ENCODE data around the gene ALDH1L1.

Gene ALDH1L1

GRCh38 chr3:126113238-126113555 is 67.2 kb downstream of the ALDH1L1 start:
- Histone ChIP-seq H3K4me1 (ENCODE audit: low read length) (no peaks in the 10 kb centered on the region), H3K4me3 (ENCODE audit: low read length) (no peak overlapping the region), H3K9me3 (replicated peaks; ENCODE audit: insufficient read depth, low read length) (no peaks in the 10 kb centered on the region), H3K27ac (ENCODE audit: low read length) (no peak overlapping the region), H4K20me1 (ENCODE audit: insufficient read depth, low read length) (no peaks in the 10 kb centered on the region), H3K4me2 (ENCODE audit: low read depth, low read length) (no peak overlapping the region), H3F3A (ENCODE audit: insufficient read depth, low read length) (no peaks in the 10 kb centered on the region), H3K9ac (ENCODE audit: low read length) (no peak overlapping the region), H3K9me2 (replicated peaks; ENCODE audit: insufficient read depth, low read length) (no peaks in the 10 kb centered on the region), H3K36me3 (replicated peaks; ENCODE audit: insufficient read depth, low read length) (no peaks in the 10 kb centered on the region), H2AFZ (ENCODE audit: low read length) (no peak overlapping the region), H3K79me2 (ENCODE audit: low read length) (no peaks in the 10 kb centered on the region), H3K27me3 (replicated peaks; ENCODE audit: insufficient read depth, low read length) (no peaks in the 10 kb centered on the region)
- no peak for DNase-seq
- TF ChIP-seq CTCF (IDR thresholded peaks at IDR 0.05; ENCODE audit: low read length) (no peak), EZH2 (optimal IDR thresholded peaks at IDR 0.05; ENCODE audit: low read depth, low read length) (no peak), EZH2phosphoT487 (IDR thresholded peaks at IDR 0.05; ENCODE audit: low read length) (no peak)

GRCh38 chr3:126112531-126113237 is 67.7 kb downstream of the ALDH1L1 start:
- Histone ChIP-seq H3F3A (ENCODE audit: insufficient read depth, low read length) (no peaks in the 10 kb centered on the region), H3K9me2 (replicated peaks; ENCODE audit: insufficient read depth, low read length) (no peaks in the 10 kb centered on the region), H3K36me3 (replicated peaks; ENCODE audit: insufficient read depth, low read length) (no peaks in the 10 kb centered on the region), H3K4me3 (ENCODE audit: low read length) (no peak overlapping the region), H3K27me3 (replicated peaks; ENCODE audit: insufficient read depth, low read length) (no peaks in the 10 kb centered on the region), H3K9ac (ENCODE audit: low read length) (no peak overlapping the region), H3K4me1 (ENCODE audit: low read length) (no peaks in the 10 kb centered on the region), H3K27ac (ENCODE audit: low read length) (no peak overlapping the region), H3K79me2 (ENCODE audit: low read length) (no peaks in the 10 kb centered on the region), H4K20me1 (ENCODE audit: insufficient read depth, low read length) (no peaks in the 10 kb centered on the region), H3K4me2 (ENCODE audit: low read depth, low read length) (no peak overlapping the region), H3K9me3 (replicated peaks; ENCODE audit: insufficient read depth, low read length) (no peaks in the 10 kb centered on the region), H2AFZ (ENCODE audit: low read length) (no peak overlapping the region)
- TF ChIP-seq CTCF (IDR thresholded peaks at IDR 0.05; ENCODE audit: low read length) (no peak), EZH2 (optimal IDR thresholded peaks at IDR 0.05; ENCODE audit: low read depth, low read length) (no peak), EZH2phosphoT487 (IDR thresholded peaks at IDR 0.05; ENCODE audit: low read length) (no peak)
- no peak for DNase-seq

GRCh38 chr3:126111566-126112475 is 68.6 kb downstream of the ALDH1L1 start:
- Histone ChIP-seq H3K9me2 (replicated peaks; ENCODE audit: insufficient read depth, low read length) (no peaks in the 10 kb centered on the region), H3K9me3 (replicated peaks; ENCODE audit: insufficient read depth, low read length) (no peaks in the 10 kb centered on the region), H3K4me3 (ENCODE audit: low read length) (no peak overlapping the region), H3K27me3 (replicated peaks; ENCODE audit: insufficient read depth, low read length) (no peaks in the 10 kb centered on the region), H3K4me2 (ENCODE audit: low read depth, low read length) (no peak overlapping the region), H3K36me3 (replicated peaks; ENCODE audit: insufficient read depth, low read length) (no peaks in the 10 kb centered on the region), H4K20me1 (ENCODE audit: insufficient read depth, low read length) (no peaks in the 10 kb centered on the region), H3K9ac (ENCODE audit: low read length) (no peak overlapping the region), H3F3A (ENCODE audit: insufficient read depth, low read length) (no peaks in the 10 kb centered on the region), H2AFZ (ENCODE audit: low read length) (no peak overlapping the region), H3K79me2 (ENCODE audit: low read length) (no peaks in the 10 kb centered on the region), H3K27ac (ENCODE audit: low read length) (no peak overlapping the region), H3K4me1 (ENCODE audit: low read length) (no peaks in the 10 kb centered on the region)
- TF ChIP-seq EZH2phosphoT487 (IDR thresholded peaks at IDR 0.05; ENCODE audit: low read length) (no peak), EZH2 (optimal IDR thresholded peaks at IDR 0.05; ENCODE audit: low read depth, low read length) (no peak), CTCF (IDR thresholded peaks at IDR 0.05; ENCODE audit: low read length) (no peak)
- no peak for DNase-seq
